Large intestine (tissue), 3 donors: ENCODE measurements around the gene IL17REL. TPM values are rescaled to one million over a fixed set of nuclear protein-coding genes. Genes with fewer than 3 reads are reported as not detected.

ENCODE experiments used
- DNase-seq, 2 donors: peaks; one replicate each; pipeline versions ENCODE4 v3.0.0 to v3.0.0-alpha.2; 2013
- H3K27ac ChIP-seq: one replicate; pipeline ENCODE4 v1.5.1; 2013; ENCODE audit warnings: low read length
- H3K27me3 ChIP-seq: 2 replicates; pipeline ENCODE4 v1.6.1; 2013; ENCODE audit warnings: low read length; ENCODE audit not compliant: control insufficient read depth, insufficient read depth
- H3K36me3 ChIP-seq: 2 replicates; pipeline ENCODE4 v1.6.1; 2013; ENCODE audit warnings: low read length; ENCODE audit not compliant: control insufficient read depth, insufficient read depth
- H3K4me1 ChIP-seq: one replicate; pipeline ENCODE4 v1.6.1; 2013; ENCODE audit warnings: low read length; ENCODE audit not compliant: control insufficient read depth, insufficient read depth
- H3K4me3 ChIP-seq: one replicate; pipeline ENCODE4 v1.5.1; 2013; ENCODE audit warnings: low read length
- H3K9me3 ChIP-seq: one replicate; pipeline ENCODE4 v1.6.1; 2013; ENCODE audit warnings: mild to moderate bottlenecking, low read depth, low read length, moderate library complexity; ENCODE audit not compliant: control insufficient read depth
- WGBS: methylation state at CpG from one replicate; pipeline ENCODE4 v1.1.5; 2013; ENCODE audit warnings: low lambda C conversion rate; ENCODE audit not compliant: insufficient coverage; 5-methylcytosine and 5-hydroxymethylcytosine counted together
- polyA plus RNA-seq: library from polyadenylated mRNA; unstranded; fragments of 120-200 nt; gene quantifications from one replicate; pipeline ENCODE4 v1.2.1, GENCODE V29; 2013

The IL17REL gene
- polyA plus RNA-seq, 1 donor: 0.31 TPM

- no peak for DNase-seq
- Histone ChIP-seq H3K4me3 (peak overlapping the region; percentile 23), H3K36me3 (no peaks in the 10 kb centered on the region), H3K27me3 (peaks cover 10% of the 10 kb centered on the region), H3K4me1 (peaks cover 19% of the 10 kb centered on the region), H3K27ac (no peak overlapping the region), H3K9me3 (peaks cover 5% of the 10 kb centered on the region)
- no CpG with 5 or more reads among the region's 41 CpGs for WGBS
Measured at GRCh38 chr22:49999946-50000586, 12.5 kb downstream of the IL17REL start.

- no peak for DNase-seq
- Histone ChIP-seq H3K36me3 (no peaks in the 10 kb centered on the region), H3K4me3 (peak overlapping the region; percentile 23), H3K27ac (no peak overlapping the region), H3K27me3 (peaks cover 10% of the 10 kb centered on the region), H3K4me1 (peaks cover 19% of the 10 kb centered on the region), H3K9me3 (peaks cover 5% of the 10 kb centered on the region)
- WGBS: no CpG with 5 or more reads among the region's 70 CpGs
Measured at GRCh38 chr22:49999063-49999945, 13.3 kb downstream of the IL17REL start.

DNA sequence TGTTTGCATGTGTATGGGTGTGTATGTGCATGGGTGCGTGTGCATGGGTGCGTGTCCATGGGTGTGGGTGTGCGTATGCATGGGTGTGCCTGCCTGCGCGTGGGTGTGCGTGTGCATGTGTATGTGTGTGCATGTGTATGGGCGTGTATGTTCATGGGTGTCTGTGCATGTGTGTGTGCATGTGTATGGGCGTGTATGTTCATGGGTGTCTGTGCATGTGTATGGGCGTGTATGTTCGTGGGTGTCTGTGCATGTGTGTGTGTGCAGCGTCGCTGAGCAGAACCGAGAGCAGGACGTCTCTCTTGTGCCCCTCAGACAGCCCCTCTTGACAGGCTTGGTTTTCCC lies 13.9 kb downstream of the IL17REL start:
- peaks cover 10% of the 10 kb centered on the region for H3K27me3 ChIP-seq
- no CpG with 5 or more reads among the region's 14 CpGs for WGBS
- H3K4me3 ChIP-seq: no peak overlapping the region
- H3K4me1 ChIP-seq: peaks cover 19% of the 10 kb centered on the region
- no peak for DNase-seq
- H3K36me3 ChIP-seq: no peaks in the 10 kb centered on the region
- H3K27ac ChIP-seq: no peak overlapping the region
- H3K9me3 ChIP-seq: peaks cover 5% of the 10 kb centered on the region

- Histone ChIP-seq H3K4me1 (peaks cover 20% of the 10 kb centered on the region), H3K9me3 (peaks cover 5% of the 10 kb centered on the region), H3K27ac (no peak overlapping the region), H3K36me3 (no peaks in the 10 kb centered on the region), H3K27me3 (peaks cover 10% of the 10 kb centered on the region), H3K4me3 (no peak overlapping the region)
- DNase-seq: no peak
- WGBS: no CpG with 5 or more reads among the region's 21 CpGs
Measured at GRCh38 chr22:49997932-49998717, 14.4 kb downstream of the IL17REL start.

DNA sequence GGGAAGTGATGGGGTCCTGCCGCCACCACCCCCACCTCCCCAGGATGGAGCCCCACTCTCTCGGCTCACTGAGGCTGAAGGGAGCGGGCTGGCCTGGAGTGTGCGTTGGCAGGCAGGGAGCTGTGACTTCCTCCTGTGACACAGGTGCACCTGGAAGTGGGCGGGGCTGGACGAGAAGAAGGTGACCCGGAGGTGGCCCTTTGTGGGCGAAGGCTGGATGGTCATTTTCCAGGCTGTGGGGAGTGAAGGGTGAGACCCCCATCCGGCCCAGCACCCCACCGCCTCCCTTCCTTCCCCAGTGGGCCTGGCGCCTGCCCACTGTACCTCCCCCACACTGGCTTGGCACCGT lies 15.3 kb downstream of the IL17REL start:
- Histone ChIP-seq H3K36me3 (no peaks in the 10 kb centered on the region), H3K4me1 (peaks cover 22% of the 10 kb centered on the region), H3K27me3 (peaks cover 10% of the 10 kb centered on the region), H3K27ac (no peak overlapping the region), H3K4me3 (no peak overlapping the region), H3K9me3 (peaks cover 5% of the 10 kb centered on the region)
- no CpG with 5 or more reads among the region's 12 CpGs for WGBS
- no peak for DNase-seq

DNA sequence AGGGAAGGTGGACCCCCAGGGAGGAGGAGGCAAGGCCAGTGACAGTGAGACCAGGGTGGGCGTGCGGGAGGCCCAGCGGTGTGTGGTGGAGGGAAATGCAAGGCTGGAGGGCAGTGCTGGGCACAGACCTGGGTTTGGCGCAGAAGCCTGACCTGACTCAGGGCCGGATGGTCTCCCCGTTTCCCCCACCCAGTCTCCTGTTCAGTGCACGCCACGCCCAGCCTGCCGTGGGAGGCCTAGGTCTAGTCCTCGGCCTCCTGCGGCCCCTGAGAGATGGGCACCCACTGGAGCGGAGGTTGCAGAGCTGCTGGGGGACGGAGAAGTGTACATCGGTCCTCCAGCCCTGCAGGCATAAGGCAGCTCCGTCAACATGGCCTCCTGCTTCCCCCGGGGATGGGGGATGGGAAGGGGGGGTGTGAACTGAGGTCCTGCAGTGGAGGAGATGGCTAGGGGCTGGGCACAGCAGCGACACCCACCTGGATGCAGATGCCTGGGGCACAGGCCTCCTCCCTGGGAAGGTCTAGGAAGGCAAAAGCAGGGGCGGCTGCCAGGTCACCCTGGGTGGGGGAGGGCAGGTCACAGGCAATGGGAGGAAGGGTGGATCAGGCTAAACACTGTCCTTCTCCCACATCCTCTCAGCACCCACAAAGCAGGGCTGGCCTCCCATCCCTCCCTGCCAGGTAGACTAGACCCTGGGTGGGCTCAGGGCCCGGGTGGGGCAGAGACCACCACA lies 15.9 kb downstream of the IL17REL start:
- Histone ChIP-seq H3K9me3 (peaks cover 5% of the 10 kb centered on the region), H3K4me1 (peaks cover 22% of the 10 kb centered on the region), H3K27ac (no peak overlapping the region), H3K4me3 (no peak overlapping the region), H3K27me3 (peaks cover 10% of the 10 kb centered on the region), H3K36me3 (no peaks in the 10 kb centered on the region)
- no peak for DNase-seq
- no CpG with 5 or more reads among the region's 19 CpGs for WGBS

GRCh38 chr22:49996119-49996517 lies 16.4 kb downstream of the IL17REL start:
- H3K4me3 ChIP-seq: no peak overlapping the region
- DNase-seq: peak; percentile 68 to 80
- no CpG with 5 or more reads among the region's 4 CpGs for WGBS
- no peak overlapping the region for H3K27ac ChIP-seq
- H3K36me3 ChIP-seq: no peaks in the 10 kb centered on the region
- H3K9me3 ChIP-seq: peaks cover 9% of the 10 kb centered on the region
- H3K27me3 ChIP-seq: peaks cover 10% of the 10 kb centered on the region
- peaks cover 22% of the 10 kb centered on the region for H3K4me1 ChIP-seq

DNA sequence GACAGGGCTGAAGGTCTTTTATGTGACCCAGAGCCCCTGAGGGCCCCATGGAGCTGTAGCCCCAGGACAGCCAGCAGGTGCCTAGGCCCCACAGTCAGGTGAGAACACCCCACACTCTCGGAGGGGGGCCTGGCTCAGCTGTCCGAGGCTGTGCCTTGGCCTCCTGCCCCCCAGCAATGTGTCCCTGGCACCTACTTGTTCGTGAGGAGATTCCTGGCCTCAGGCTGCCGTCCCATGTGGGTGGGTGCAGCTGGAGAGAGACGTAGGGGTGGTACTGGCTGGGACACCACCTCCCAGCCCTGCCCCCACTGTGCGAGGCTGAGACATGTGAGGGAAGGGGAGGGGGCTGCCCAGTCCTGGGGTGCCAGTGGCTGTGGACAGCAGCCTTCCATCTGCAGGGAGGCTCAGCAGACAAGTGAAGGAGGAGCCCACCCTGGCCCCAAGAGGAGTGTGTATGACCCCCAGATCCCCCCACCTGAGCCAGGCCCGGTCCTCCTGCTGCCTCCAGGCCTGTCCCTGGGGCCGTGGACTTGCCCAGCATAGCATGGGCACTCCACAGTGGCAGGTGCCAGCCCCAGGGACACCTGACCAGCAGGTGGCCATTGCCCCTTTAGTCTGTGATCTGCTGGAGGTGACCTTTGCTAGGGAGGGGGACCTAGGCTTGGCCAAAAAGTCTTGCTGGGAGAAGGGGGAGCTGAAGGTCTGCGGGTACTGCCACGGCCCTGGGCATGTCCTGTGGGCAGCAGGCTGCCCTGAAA lies 17.0 kb downstream of the IL17REL start:
- DNase-seq: peak in 1 of 2 donors; percentile 53
- Histone ChIP-seq H3K4me1 (peaks cover 22% of the 10 kb centered on the region), H3K27me3 (peaks cover 9% of the 10 kb centered on the region), H3K9me3 (peaks cover 10% of the 10 kb centered on the region), H3K4me3 (no peak overlapping the region), H3K27ac (no peak overlapping the region), H3K36me3 (no peaks in the 10 kb centered on the region)
- WGBS: no CpG with 5 or more reads among the region's 10 CpGs

GRCh38 chr22:49995041-49995360 lies 17.6 kb downstream of the IL17REL start:
- Histone ChIP-seq H3K4me3 (no peak overlapping the region), H3K27me3 (peaks cover 3% of the 10 kb centered on the region), H3K4me1 (peaks cover 22% of the 10 kb centered on the region), H3K9me3 (peaks cover 11% of the 10 kb centered on the region), H3K36me3 (no peaks in the 10 kb centered on the region), H3K27ac (no peak overlapping the region)
- DNase-seq: peak in 1 of 2 donors; percentile 52
- WGBS: no CpG with 5 or more reads among the region's 3 CpGs
